ENCODE measurements around the gene TBC1D30.

- TF ChIP-seq CTCF (IDR thresholded peaks at IDR 0.05) (no peak), POLR2A (IDR thresholded peaks at IDR 0.05) (no peak)
Measured at GRCh38 chr12:64889434-64890216, 65.2 kb downstream of the TBC1D30 start.

Measured in lower leg skin (tissue), 3 donors.